Common myeloid progenitor, CD34-positive (primary cell): Measurements from ENCODE around the gene TRPM4.
"Not testable (repeated sequence)": the region's sequence is repeated elsewhere in the genome, so short reads cannot be mapped to it uniquely, and the experiment has no call there.

Experiments used
- CTCF ChIA-PET: fragments of 350-600 bp; sonication (Branson Sonifier 250); formaldehyde crosslinking; loops from one replicate; lab custom pipeline; 2021; ENCODE audit warnings: antibody characterized with exemption; lab: Charles Lee
- POLR2A ChIA-PET: fragments of 350-600 bp; sonication (Branson Sonifier 250); formaldehyde crosslinking; loops from one replicate; lab custom pipeline; 2021; ENCODE audit warnings: antibody characterized with exemption; lab: Charles Lee
- DNase-seq, 3 donors: peaks; one replicate each; pipeline versions ENCODE4 v3.0.0 to v3.0.0-alpha.2; 2013
- H3K27ac ChIP-seq, 2 experiments: 1 replicate in 1 of 2; 2 replicates in 1 of 2; pipeline ENCODE4 v1.7.0; 2013; ENCODE audit warnings: inconsistent platforms in 2 of 2, low read length in 2 of 2, mild to moderate bottlenecking in 2 of 2, low read depth in 1 of 2, moderate library complexity in 1 of 2; ENCODE audit not compliant: severe bottlenecking in 2 of 2, insufficient read depth in 1 of 2, poor library complexity in 1 of 2
- H3K27me3 ChIP-seq, 5 experiments: replicated peaks in 2 of 5; 1 replicate in 3 of 5; 2 replicates in 2 of 5; pipeline versions ENCODE4 v1.6.1 to v1.7.0; 2013; ENCODE audit warnings: low read length in 4 of 5, mild to moderate bottlenecking in 2 of 5, moderate library complexity in 2 of 5, inconsistent platforms in 1 of 5; ENCODE audit not compliant: insufficient read depth in 5 of 5, control insufficient read depth in 4 of 5
- H3K36me3 ChIP-seq, 4 experiments: 1 replicate in 2 of 4; 2 replicates in 2 of 4; pipeline versions ENCODE4 v1.6.1 to v1.7.0; 2013; ENCODE audit warnings: low read length in 3 of 4, control low read depth in 1 of 4, mild to moderate bottlenecking in 1 of 4; ENCODE audit not compliant: control insufficient read depth in 4 of 4, insufficient read depth in 4 of 4
- H3K4me1 ChIP-seq, 4 experiments: 1 replicate in 3 of 4; 2 replicates in 1 of 4; pipeline versions ENCODE4 v1.6.1 to v1.7.1; 2013; ENCODE audit warnings: low read length in 3 of 4, mild to moderate bottlenecking in 3 of 4, control low read depth in 1 of 4, inconsistent platforms in 1 of 4, moderate library complexity in 1 of 4; ENCODE audit not compliant: control insufficient read depth in 4 of 4, insufficient read depth in 4 of 4; ENCODE audit errors: control extremely low read depth in 1 of 4
- H3K4me3 ChIP-seq, 7 experiments: 1 replicate in 4 of 7; 2 replicates in 3 of 7; pipeline versions ENCODE4 v1.5.1 to v1.7.0; 2013; ENCODE audit warnings: mild to moderate bottlenecking in 7 of 7, low read length in 6 of 7, moderate library complexity in 6 of 7, inconsistent platforms in 2 of 7, low read depth in 2 of 7, control low read depth in 1 of 7; ENCODE audit not compliant: insufficient read depth in 4 of 7, control insufficient read depth in 1 of 7; ENCODE audit errors: extremely low read depth in 1 of 7
- H3K9me3 ChIP-seq, 5 experiments: 1 replicate in 4 of 5; 2 replicates in 1 of 5; pipeline versions ENCODE4 v1.6.1 to v1.7.1; 2013; ENCODE audit warnings: low read length in 4 of 5, mild to moderate bottlenecking in 2 of 5, inconsistent platforms in 1 of 5, low read depth in 1 of 5, moderate library complexity in 1 of 5; ENCODE audit not compliant: control insufficient read depth in 4 of 5, insufficient read depth in 2 of 5; ENCODE audit errors: control extremely low read depth in 1 of 5
- WGBS: methylation state at CpG from one replicate; pipeline ENCODE4 v1.1.5; 2013; ENCODE audit not compliant: insufficient coverage; 5-methylcytosine and 5-hydroxymethylcytosine counted together

The TRPM4 gene

GRCh38 chr19:49200238-49200862 is 42.8 kb downstream of the TRPM4 start:
- CTCF ChIA-PET, result interaction anchor here (0.7 to 4.7 kb wide), 6 partner anchors 13 to 102 kb away, joined by 3 to 34 read pairs (median 7); partner anchors contain the start of gene LIN7B
- POLR2A ChIA-PET, result interaction anchor here (0.5 kb wide), 1 partner anchor 694 kb away, joined by 3 read pairs; no protein-coding TSS in a partner anchor
- Histone ChIP-seq H3K27ac (no peak overlapping the region), H3K27me3 (no peaks in the 10 kb centered on the region), H3K9me3 (no peaks in the 10 kb centered on the region), H3K4me1 (no peaks in the 10 kb centered on the region), H3K36me3 (no peaks in the 10 kb centered on the region), H3K4me3 (no peak overlapping the region)
- peak; percentile 15 to 27 (median 18) for DNase-seq
- WGBS, result 96% methylated on average over 23 of the region's 29 CpGs

- no peaks in the 10 kb centered on the region for H3K36me3 ChIP-seq
- H3K4me1 ChIP-seq, result no peaks in the 10 kb centered on the region
- 97% methylated on average over 4 of the region's 7 CpGs for WGBS
- ChIA-PET POLR2A (no interaction called here), CTCF (no interaction called here)
- DNase-seq, result no peak
- no peak overlapping the region for H3K4me3 ChIP-seq
- H3K27me3 ChIP-seq, result no peaks in the 10 kb centered on the region
- H3K27ac ChIP-seq, result no peak overlapping the region
- no peaks in the 10 kb centered on the region for H3K9me3 ChIP-seq
Measured at GRCh38 chr19:49201042-49201441, 43.5 kb downstream of the TRPM4 start.

GRCh38 chr19:49205114-49205513 is 47.5 kb downstream of the TRPM4 start:
- CTCF ChIA-PET, result interaction anchor here (0.6 to 1.3 kb wide), 2 partner anchors 25 to 96 kb away, joined by 3 read pairs; no protein-coding TSS in a partner anchor
- peak in 2 of 3 donors; percentile 23 to 32 for DNase-seq

GRCh38 chr19:49209502-49209901 is 51.9 kb downstream of the TRPM4 start:
- not testable (repeated sequence) for H3K27ac ChIP-seq, H3K4me3 ChIP-seq, H3K27me3 ChIP-seq, DNase-seq, H3K9me3 ChIP-seq, H3K36me3 ChIP-seq, H3K4me1 ChIP-seq
- WGBS, result no CpG with 5 or more reads among the region's 4 CpGs
- CTCF ChIA-PET, result interaction anchor here (2.9 to 3.5 kb wide), 2 partner anchors 11 to 112 kb away, joined by 14 to 18 read pairs; no protein-coding TSS in a partner anchor
- POLR2A ChIA-PET, result interaction anchor here (0.6 kb wide), 1 partner anchor 216 kb away, joined by 8 read pairs; the partner anchor contains the start of gene RUVBL2

More at GRCh38 chr19:49205114-49205513, 47.5 kb downstream of the TRPM4 start:
- no peak overlapping the region for H3K27ac ChIP-seq
- no peaks in the 10 kb centered on the region for H3K36me3 ChIP-seq
- POLR2A ChIA-PET, result no interaction called here
- H3K4me3 ChIP-seq, result no peak overlapping the region
- H3K9me3 ChIP-seq, result no peaks in the 10 kb centered on the region
- WGBS, result 86% methylated on average over 6 of the region's 7 CpGs
- no peaks in the 10 kb centered on the region for H3K4me1 ChIP-seq
- H3K27me3 ChIP-seq, result no peaks in the 10 kb centered on the region

GRCh38 chr19:49210108-49210900 is 52.7 kb downstream of the TRPM4 start:
- CTCF ChIA-PET, result interaction anchor here (1.3 to 3.5 kb wide), 3 partner anchors 11 to 113 kb away, joined by 3 to 14 read pairs (median 5); no protein-coding TSS in a partner anchor
- Histone ChIP-seq H3K36me3 (no peaks in the 10 kb centered on the region), H3K27me3 (no peaks in the 10 kb centered on the region), H3K4me3 (no peak overlapping the region), H3K9me3 (no peaks in the 10 kb centered on the region), H3K27ac (no peak overlapping the region), H3K4me1 (peaks cover 0 to 5% (median 1%) of the 10 kb centered on the region in 4 experiments)
- WGBS, result 43% methylated on average over 45 of the region's 50 CpGs
- peak; percentile 43 to 69 (median 59) for DNase-seq
- POLR2A ChIA-PET, result no interaction called here

GRCh38 chr19:49210901-49211451 is 53.4 kb downstream of the TRPM4 start:
- H3K9me3 ChIP-seq, result no peaks in the 10 kb centered on the region
- peaks cover 0 to 5% (median 1%) of the 10 kb centered on the region in 4 experiments for H3K4me1 ChIP-seq
- no peak overlapping the region for H3K4me3 ChIP-seq
- ChIA-PET CTCF (interaction anchor here (1.3 to 3.5 kb wide), 3 partner anchors 12 to 113 kb away, joined by 3 to 14 read pairs (median 5); no protein-coding TSS in a partner anchor), POLR2A (no interaction called here)
- WGBS, result 93% methylated on average over 17 of the region's 19 CpGs
- H3K36me3 ChIP-seq, result no peaks in the 10 kb centered on the region
- DNase-seq, result no peak
- H3K27me3 ChIP-seq, result no peaks in the 10 kb centered on the region
- no peak overlapping the region for H3K27ac ChIP-seq
